GM12801 (cell line): ENCODE measurements around the gene TMEM270.

Source experiments
- CTCF ChIP-seq: IDR thresholded peaks from one replicate; pipeline ENCODE4 v1.5.1; 2011; ENCODE audit warnings: control low read depth; ENCODE audit not compliant: insufficient read length; ENCODE audit errors: extremely low read depth

Gene TMEM270

DNA sequence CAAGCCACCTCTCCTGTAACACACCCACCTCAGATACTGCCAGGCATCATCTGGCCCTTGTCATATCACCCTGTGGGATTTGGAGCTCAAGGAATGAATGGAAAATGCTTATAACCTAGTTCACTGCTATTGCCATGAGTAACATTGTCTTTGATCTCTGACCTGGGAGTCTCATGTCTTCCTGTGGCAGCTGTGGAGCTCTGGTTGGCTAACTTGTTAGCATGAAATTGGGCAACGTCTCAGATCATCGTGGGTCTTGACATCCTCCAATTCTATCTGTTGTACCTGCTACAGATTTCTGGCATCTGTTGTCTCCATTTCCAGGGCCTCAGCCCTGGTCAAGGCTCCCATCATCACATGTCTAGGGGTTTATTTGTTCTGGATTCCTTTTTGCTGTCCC is 2.2 kb upstream of the TMEM270 start:
- no peak for TF ChIP-seq CTCF

DNA sequence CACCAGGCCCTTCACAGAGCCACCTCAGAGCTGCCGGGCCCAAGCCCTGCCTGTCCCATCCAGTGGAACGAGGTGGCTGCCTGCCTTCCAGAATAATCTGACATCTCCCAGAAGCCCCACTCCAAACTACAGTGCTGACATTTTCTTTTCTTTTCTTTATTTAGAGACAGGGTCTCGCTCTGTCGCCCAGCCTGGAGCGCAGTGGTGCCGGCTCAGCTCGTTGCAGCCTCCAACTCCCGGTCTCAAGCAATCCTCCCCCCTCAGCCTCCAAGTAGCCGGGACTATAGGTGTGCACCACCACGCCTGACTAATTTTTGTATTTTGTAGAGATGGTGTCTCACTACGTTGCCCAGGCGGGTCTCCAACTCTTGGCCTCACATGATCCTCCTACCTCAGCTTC is 346 bp downstream of the TMEM270 start:
- no peak for TF ChIP-seq CTCF

GRCh38 chr7:73864981-73865711 is 4.2 kb downstream of the TMEM270 start:
- TF ChIP-seq CTCF: no peak

DNA sequence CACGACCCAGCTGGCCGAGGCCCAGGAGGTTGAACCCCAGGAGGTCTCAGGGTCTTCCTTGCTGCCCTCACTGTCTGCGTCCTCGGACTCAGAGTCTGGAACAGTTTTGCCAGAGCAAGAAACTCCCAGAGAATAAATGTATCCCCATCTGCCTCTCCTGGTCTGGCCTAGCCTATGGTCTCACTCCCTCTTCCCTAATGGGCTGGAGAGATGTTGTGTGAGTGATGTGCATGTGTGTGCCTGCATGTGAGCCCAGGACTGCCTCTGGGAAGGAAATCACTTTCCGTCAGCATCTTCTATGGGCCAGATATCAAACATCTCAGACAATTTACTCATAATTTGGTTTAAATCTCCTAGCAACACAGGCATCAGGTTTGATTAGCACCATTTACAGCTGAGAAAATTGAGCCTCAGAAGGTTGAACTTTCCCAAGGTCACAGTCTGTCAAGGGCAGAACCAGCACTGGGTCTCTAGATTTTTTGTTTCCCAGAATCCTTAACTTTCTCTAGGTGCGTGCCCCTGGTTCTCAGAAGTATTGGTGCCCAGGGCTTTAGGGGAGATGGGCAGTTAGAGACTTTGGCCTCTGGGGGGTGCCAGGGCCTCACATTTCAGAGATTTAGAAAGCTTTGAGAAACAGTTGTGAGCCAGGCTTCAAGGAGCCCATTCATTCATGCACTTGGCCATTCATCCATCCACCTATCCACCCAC is 4.9 kb downstream of the TMEM270 start:
- no peak for TF ChIP-seq CTCF

- no peak for TF ChIP-seq CTCF
Observed at GRCh38 chr7:73866446-73866767, 5.4 kb downstream of the TMEM270 start.

- TF ChIP-seq CTCF: no peak
Observed at GRCh38 chr7:73869011-73869798, 8.2 kb downstream of the TMEM270 start.

DNA sequence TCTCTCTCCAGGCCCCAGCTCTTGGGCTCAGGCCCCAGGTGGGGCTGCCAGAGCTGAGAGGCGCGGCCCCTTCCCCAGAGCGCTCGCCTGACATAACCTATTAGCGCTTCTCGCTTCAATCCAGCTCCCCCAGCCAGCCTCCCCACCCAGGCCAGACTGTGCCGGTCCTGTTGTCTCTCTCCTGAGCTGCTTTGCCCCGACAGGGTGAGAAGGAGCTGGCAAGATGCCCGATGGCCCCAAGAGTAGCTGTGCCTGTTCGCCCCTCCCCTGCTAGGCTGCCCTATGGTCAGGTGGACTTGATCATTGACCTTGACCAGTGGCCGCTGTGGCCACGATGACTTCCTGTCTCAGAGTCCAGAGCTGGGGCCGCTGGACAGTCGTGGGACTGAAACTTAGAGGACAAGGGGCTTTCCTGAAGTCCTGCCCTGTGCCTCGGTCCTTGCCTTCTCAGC is 9.1 kb downstream of the TMEM270 start:
- no peak for TF ChIP-seq CTCF
